WERI-Rb-1 (cell line): ENCODE results near the gene PRKCH.
"Not testable (repeated sequence)": the region's sequence is repeated elsewhere in the genome, so short reads cannot be mapped to it uniquely, and the experiment has no call there.

Experiments
- DNase-seq: peaks from one replicate; pipeline ENCODE4 v3.0.0-alpha.2; 2020
- H3K27ac ChIP-seq: fragments of 250-450 bp; sonication (Bioruptor Pico); 2 replicates; pipeline ENCODE4 v1.5.1; 2020; ENCODE audit warnings: mild to moderate bottlenecking, moderate library complexity
- H3K27me3 ChIP-seq: fragments of 250-450 bp; sonication (Bioruptor Pico); 2 replicates; pipeline ENCODE4 v1.5.1; 2021; ENCODE audit warnings: mild to moderate bottlenecking, low read depth, moderate library complexity; ENCODE audit not compliant: insufficient read depth, severe bottlenecking
- H3K36me3 ChIP-seq: fragments of 250-450 bp; sonication (Bioruptor Pico); 2 replicates; pipeline ENCODE4 v1.5.1; 2020; ENCODE audit warnings: mild to moderate bottlenecking, moderate library complexity
- H3K4me3 ChIP-seq: 2 replicates; pipeline ENCODE4 v1.5.1; 2011; ENCODE audit warnings: low read depth, mild to moderate bottlenecking, control low read depth, low read length
- H3K9me3 ChIP-seq: fragments of 250-450 bp; sonication (Bioruptor Pico); 2 replicates; pipeline ENCODE4 v1.5.1; 2021; ENCODE audit warnings: mild to moderate bottlenecking, moderate library complexity; ENCODE audit not compliant: severe bottlenecking
- CTCF ChIP-seq: IDR thresholded peaks from 2 replicates; pipeline ENCODE4 v1.5.1; 2011; ENCODE audit warnings: low read depth, mild to moderate bottlenecking, control low read depth, inconsistent platforms, low read length

The PRKCH gene

GRCh38 chr14:61524936-61525292 lies 203.5 kb downstream of the PRKCH start:
- Histone ChIP-seq H3K27ac (no peak overlapping the region), H3K9me3 (no peaks in the 10 kb centered on the region), H3K4me3 (no peak overlapping the region), H3K27me3 (no peaks in the 10 kb centered on the region), H3K36me3 (no peaks in the 10 kb centered on the region)
- DNase-seq = no peak
- no peak for TF ChIP-seq CTCF

- Histone ChIP-seq H3K36me3 (no peaks in the 10 kb centered on the region), H3K27me3 (no peaks in the 10 kb centered on the region), H3K27ac (no peak overlapping the region), H3K4me3 (no peak overlapping the region), H3K9me3 (no peaks in the 10 kb centered on the region)
- no peak for DNase-seq
- TF ChIP-seq CTCF = no peak
Measured at GRCh38 chr14:61525293-61526011, 204.1 kb downstream of the PRKCH start.

DNA sequence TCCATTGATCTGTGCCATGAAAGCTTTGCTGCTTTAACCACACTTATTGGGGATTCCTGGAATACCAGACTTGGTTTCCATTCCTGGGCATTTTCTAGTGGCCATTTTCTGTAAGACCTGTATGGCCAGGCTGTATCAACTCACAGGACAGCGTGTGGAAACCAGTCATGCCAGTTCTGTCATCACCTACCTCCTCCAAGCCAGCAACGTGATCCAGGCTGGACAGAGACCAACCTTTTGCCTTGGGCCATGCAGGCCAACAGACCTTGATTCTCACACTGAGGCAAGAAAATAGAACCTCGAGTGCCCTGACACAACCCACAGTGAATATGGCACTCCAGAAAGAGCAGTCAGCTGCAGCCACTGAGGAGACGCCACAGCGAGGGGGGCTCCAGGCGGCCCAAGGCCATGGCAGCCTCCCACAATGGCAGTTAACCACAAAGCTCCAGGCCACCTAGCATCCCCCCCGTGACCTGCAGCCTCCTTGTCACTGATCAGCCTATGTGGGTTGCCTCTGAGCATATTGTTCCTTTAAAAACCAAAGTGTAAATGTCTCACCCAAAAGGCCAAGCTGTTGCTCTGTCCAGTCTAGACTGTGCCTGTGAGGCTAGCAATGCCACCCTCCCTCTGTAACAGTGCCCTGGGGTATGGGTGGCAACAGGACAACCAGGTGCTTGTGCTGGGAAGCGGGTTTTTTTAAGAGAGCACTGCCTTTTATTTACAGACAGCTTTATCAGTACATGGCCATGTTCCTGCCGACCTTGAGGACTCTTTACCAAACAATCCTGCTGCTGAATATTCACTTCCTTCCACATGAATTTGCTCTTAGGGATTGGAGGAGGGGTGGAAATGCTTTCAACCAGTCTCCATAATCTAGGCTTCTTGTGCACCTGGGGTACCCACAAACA lies 205.3 kb downstream of the PRKCH start:
- H3K27me3 ChIP-seq = no peaks in the 10 kb centered on the region
- DNase-seq = no peak
- TF ChIP-seq CTCF = no peak
- no peak overlapping the region for H3K27ac ChIP-seq
- no peaks in the 10 kb centered on the region for H3K36me3 ChIP-seq
- H3K4me3 ChIP-seq = no peak overlapping the region
- H3K9me3 ChIP-seq = no peaks in the 10 kb centered on the region

GRCh38 chr14:61527325-61528100 lies 206.1 kb downstream of the PRKCH start:
- TF ChIP-seq CTCF = no peak
- Histone ChIP-seq H3K27ac (no peak overlapping the region), H3K9me3 (no peaks in the 10 kb centered on the region), H3K4me3 (no peak overlapping the region), H3K27me3 (no peaks in the 10 kb centered on the region), H3K36me3 (no peaks in the 10 kb centered on the region)
- DNase-seq = no peak

DNA sequence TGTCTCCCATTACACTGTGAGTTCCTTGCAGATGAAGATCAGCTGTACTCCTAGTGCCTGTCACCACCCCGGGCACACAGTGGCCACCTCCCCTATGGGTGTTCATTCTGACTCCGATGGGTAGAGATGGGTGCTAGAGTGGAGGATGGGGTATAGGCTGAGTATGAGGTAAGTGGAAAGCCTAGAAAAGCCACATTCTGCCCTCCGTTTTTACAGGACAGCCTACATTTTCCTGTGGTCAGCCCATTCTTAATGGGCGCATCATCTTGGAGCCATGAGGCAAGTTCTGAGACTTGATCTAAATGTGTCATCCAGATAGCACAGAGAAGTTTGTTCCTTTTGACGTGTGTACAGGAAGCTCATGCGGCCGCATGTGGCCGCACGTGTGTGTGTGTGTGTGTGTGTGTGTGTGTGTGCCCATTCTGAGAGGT lies 207.2 kb downstream of the PRKCH start:
- H3K27ac ChIP-seq = no peak overlapping the region
- DNase-seq = no peak

DNA sequence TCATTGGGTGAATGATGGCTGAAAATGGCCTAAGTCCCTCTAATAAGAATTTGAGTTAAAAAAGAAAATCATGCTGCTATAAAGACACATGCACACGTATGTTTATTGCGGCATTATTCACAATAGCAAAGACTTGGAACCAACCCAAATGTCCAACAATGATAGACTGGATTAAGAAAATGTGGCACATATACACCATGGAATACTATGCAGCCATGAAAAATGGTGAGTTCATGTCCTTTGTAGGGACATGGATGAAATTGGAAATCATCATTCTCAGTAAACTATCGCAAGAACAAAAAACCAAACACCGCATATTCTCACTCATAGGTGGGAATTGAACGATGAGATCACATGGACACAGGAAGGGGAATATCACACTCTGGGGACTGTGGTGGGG lies 208.0 kb downstream of the PRKCH start:
- H3K36me3 ChIP-seq, DNase-seq, H3K4me3 ChIP-seq, H3K27ac ChIP-seq, H3K9me3 ChIP-seq, H3K27me3 ChIP-seq: not testable (repeated sequence)

More for the DNA sequence above, 207.2 kb downstream of the PRKCH start:
- H3K9me3 ChIP-seq = no peaks in the 10 kb centered on the region
- H3K4me3 ChIP-seq = no peak overlapping the region
- H3K27me3 ChIP-seq = no peaks in the 10 kb centered on the region
- H3K36me3 ChIP-seq = no peaks in the 10 kb centered on the region
- TF ChIP-seq CTCF = no peak
